Liver (tissue), 3 donors: ENCODE data around the gene FIS1.

Source experiments
- ATF3 ChIP-seq: IDR thresholded peaks from 2 replicates; pipeline ENCODE4 v1.6.1; 2016; ENCODE audit warnings: antibody characterized with exemption
- EGR1 ChIP-seq, 2 donors: IDR thresholded peaks; 2 replicates each; pipeline ENCODE4 v1.6.1; 2016 to 2018; ENCODE audit warnings: antibody characterized with exemption in 2 of 2, low read depth in 2 of 2
- FOXA1 ChIP-seq: IDR thresholded peaks from 2 replicates; pipeline ENCODE4 v1.6.1; 2016; ENCODE audit warnings: antibody characterized with exemption
- GABPA ChIP-seq, 2 donors: IDR thresholded peaks in 1 of 2; conservative IDR thresholded peaks in 1 of 2; 2 replicates each; pipeline ENCODE4 v1.6.1; 2016; ENCODE audit warnings: antibody characterized with exemption in 2 of 2, mild to moderate bottlenecking in 1 of 2, moderate library complexity in 1 of 2
- HNF4A ChIP-seq, 2 donors: conservative IDR thresholded peaks; 2 replicates each; pipeline ENCODE4 v1.6.1; 2016; ENCODE audit warnings: antibody characterized with exemption in 2 of 2, mild to moderate bottlenecking in 2 of 2
- RAD21 ChIP-seq, 2 donors: IDR thresholded peaks; 2 replicates each; pipeline ENCODE4 v1.6.1; 2016; ENCODE audit warnings: antibody characterized with exemption in 2 of 2, mild to moderate bottlenecking in 2 of 2
- RXRA ChIP-seq, 2 donors: IDR thresholded peaks; 2 replicates each; pipeline ENCODE4 v1.6.1; 2017 to 2018; ENCODE audit warnings: antibody characterized with exemption in 2 of 2, mild to moderate bottlenecking in 1 of 2
- SP1 ChIP-seq: IDR thresholded peaks from 2 replicates; pipeline ENCODE4 v1.6.1; 2018; ENCODE audit warnings: antibody characterized with exemption, mild to moderate bottlenecking
- TAF1 ChIP-seq: conservative IDR thresholded peaks from 2 replicates; pipeline ENCODE4 v1.6.1; 2016; ENCODE audit warnings: antibody characterized with exemption, mild to moderate bottlenecking
- YY1 ChIP-seq: IDR thresholded peaks from 2 replicates; pipeline ENCODE4 v1.6.1; 2016; ENCODE audit warnings: antibody characterized with exemption, mild to moderate bottlenecking
- ZBTB33 ChIP-seq: IDR thresholded peaks from 2 replicates; pipeline ENCODE4 v1.6.1; 2016; ENCODE audit warnings: antibody characterized with exemption
- TF ChIP-seq, protein P1 (sequence below): fragments of 150-350 bp; IDR thresholded peaks from 2 replicates; pipeline ENCODE4 v1.5.1; 2017; ENCODE audit warnings: improper control_type of control experiment, low read depth, low read length; ENCODE audit not compliant: missing input control
- TF ChIP-seq, protein P2 (sequence below): IDR thresholded peaks from 2 replicates; pipeline ENCODE4 v1.6.1; 2016; ENCODE audit warnings: antibody characterized with exemption
- TF ChIP-seq, protein P3 (sequence below): IDR thresholded peaks from 2 replicates; pipeline ENCODE4 v1.6.1; 2016; ENCODE audit warnings: antibody characterized with exemption, mild to moderate bottlenecking
- donor health status: healthy.
- donor health status: healthy.

GRCh38 chr7:101208794-101209193 is 36.1 kb downstream of the FIS1 start:
- TF ChIP-seq, protein P1, sequence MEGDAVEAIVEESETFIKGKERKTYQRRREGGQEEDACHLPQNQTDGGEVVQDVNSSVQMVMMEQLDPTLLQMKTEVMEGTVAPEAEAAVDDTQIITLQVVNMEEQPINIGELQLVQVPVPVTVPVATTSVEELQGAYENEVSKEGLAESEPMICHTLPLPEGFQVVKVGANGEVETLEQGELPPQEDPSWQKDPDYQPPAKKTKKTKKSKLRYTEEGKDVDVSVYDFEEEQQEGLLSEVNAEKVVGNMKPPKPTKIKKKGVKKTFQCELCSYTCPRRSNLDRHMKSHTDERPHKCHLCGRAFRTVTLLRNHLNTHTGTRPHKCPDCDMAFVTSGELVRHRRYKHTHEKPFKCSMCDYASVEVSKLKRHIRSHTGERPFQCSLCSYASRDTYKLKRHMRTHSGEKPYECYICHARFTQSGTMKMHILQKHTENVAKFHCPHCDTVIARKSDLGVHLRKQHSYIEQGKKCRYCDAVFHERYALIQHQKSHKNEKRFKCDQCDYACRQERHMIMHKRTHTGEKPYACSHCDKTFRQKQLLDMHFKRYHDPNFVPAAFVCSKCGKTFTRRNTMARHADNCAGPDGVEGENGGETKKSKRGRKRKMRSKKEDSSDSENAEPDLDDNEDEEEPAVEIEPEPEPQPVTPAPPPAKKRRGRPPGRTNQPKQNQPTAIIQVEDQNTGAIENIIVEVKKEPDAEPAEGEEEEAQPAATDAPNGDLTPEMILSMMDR, result no peak
- TF ChIP-seq YY1, result no peak
- TF ChIP-seq SP1, result no peak
- no peak for TF ChIP-seq RXRA (IDR thresholded peaks at IDR 0.05)
- no peak for TF ChIP-seq TAF1
- no peak for TF ChIP-seq RAD21 (IDR thresholded peaks at IDR 0.05)
- no peak for TF ChIP-seq GABPA (IDR thresholded peaks at IDR 0.05 in 1 of 2, conservative IDR thresholded peaks at IDR 0.05 in 1 of 2)
- TF ChIP-seq, protein P2, sequence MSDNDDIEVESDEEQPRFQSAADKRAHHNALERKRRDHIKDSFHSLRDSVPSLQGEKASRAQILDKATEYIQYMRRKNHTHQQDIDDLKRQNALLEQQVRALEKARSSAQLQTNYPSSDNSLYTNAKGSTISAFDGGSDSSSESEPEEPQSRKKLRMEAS, result no peak
- TF ChIP-seq FOXA1, result no peak
- no peak for TF ChIP-seq EGR1 (IDR thresholded peaks at IDR 0.05; ENCODE audit: low read depth in 2 of 2)
- TF ChIP-seq, protein P3, sequence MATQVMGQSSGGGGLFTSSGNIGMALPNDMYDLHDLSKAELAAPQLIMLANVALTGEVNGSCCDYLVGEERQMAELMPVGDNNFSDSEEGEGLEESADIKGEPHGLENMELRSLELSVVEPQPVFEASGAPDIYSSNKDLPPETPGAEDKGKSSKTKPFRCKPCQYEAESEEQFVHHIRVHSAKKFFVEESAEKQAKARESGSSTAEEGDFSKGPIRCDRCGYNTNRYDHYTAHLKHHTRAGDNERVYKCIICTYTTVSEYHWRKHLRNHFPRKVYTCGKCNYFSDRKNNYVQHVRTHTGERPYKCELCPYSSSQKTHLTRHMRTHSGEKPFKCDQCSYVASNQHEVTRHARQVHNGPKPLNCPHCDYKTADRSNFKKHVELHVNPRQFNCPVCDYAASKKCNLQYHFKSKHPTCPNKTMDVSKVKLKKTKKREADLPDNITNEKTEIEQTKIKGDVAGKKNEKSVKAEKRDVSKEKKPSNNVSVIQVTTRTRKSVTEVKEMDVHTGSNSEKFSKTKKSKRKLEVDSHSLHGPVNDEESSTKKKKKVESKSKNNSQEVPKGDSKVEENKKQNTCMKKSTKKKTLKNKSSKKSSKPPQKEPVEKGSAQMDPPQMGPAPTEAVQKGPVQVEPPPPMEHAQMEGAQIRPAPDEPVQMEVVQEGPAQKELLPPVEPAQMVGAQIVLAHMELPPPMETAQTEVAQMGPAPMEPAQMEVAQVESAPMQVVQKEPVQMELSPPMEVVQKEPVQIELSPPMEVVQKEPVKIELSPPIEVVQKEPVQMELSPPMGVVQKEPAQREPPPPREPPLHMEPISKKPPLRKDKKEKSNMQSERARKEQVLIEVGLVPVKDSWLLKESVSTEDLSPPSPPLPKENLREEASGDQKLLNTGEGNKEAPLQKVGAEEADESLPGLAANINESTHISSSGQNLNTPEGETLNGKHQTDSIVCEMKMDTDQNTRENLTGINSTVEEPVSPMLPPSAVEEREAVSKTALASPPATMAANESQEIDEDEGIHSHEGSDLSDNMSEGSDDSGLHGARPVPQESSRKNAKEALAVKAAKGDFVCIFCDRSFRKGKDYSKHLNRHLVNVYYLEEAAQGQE, result no peak
- TF ChIP-seq ATF3, result no peak
- no peak for TF ChIP-seq ZBTB33
- TF ChIP-seq HNF4A (conservative IDR thresholded peaks at IDR 0.05), result no peak
